HG03558 (cell line): ENCODE measurements around the gene GPR157.
"Not testable (repeated sequence)": the region's sequence is repeated elsewhere in the genome, so short reads cannot be mapped to it uniquely, and the experiment has no call there.

Experiments used
- ATAC-seq: cut with Tn5 transposase; IDR thresholded peaks from one replicate; pipeline ENCODE4 v1.9.1; 2021; ENCODE audit warnings: moderate number of reproducible peaks; ENCODE audit not compliant: unreplicated experiment; ENCODE audit errors: extremely low read depth

Gene GPR157

GRCh38 chr1:9149837-9150581 is 21.1 kb upstream of the GPR157 start:
- ATAC-seq = no peak

DNA sequence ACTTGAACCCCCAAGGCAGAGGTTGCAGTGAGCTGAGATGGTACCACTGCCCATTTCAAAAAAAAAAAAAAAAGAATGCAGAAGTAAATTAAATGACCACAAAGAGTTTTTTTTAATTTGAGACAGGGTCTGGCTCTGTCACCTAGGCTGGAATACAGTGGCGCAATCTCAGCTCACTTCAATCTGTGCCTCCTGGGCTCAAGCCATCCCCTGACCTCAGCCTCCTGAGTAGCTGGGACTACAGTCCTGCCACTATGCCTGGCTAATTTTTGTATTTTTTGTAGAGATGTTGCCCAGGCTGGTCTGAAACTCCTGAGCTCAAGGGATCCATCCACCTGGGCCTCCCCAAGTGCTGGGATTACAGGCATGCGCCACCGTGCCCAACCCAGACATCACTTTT is 20.2 kb upstream of the GPR157 start:
- no peak for ATAC-seq

DNA sequence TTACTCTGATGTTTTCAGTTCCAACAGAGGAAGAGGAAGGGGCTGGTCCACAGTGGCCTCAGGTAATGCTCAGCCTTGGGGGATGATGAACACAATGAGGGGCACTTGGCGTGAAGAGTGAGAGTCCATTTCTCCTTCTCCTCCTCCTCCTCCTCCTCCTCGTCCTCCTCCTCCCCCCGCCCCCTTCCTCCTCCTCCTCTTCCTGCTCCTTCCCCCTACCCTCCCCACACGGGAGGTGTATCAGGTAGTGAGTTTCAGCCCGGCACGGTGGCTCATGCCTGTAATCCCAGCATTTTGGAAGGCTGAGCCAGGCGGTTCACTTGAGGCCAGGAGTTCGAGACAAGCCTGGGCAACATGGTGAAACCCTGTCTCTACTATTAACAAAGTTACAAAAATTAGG is 17.3 kb upstream of the GPR157 start:
- ATAC-seq = no peak

GRCh38 chr1:9145714-9146113 is 16.8 kb upstream of the GPR157 start:
- no peak for ATAC-seq

- ATAC-seq = no peak
These were observed 16.2 kb upstream of the GPR157 start for GRCh38 chr1:9145021-9145668.

DNA sequence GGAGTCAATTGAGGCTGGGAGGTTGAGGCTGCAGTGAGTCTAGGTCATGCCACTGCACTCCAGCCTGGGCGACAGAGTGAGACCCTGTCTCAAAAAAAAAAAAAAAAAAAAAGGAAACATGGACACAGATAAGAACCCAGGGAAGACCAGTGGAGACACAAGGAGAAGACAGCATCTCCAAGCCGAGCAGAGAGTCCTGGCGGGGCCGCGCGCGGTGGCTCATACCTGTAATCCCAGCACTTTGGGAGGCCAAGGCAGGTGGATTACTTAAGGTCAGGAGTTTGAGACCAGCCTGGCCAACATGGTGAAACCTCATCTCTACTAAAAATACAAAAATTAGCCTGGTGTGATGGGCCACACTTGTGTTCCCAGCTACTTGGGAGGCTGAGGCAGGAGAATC is 15.6 kb upstream of the GPR157 start:
- not testable (repeated sequence) for ATAC-seq

DNA sequence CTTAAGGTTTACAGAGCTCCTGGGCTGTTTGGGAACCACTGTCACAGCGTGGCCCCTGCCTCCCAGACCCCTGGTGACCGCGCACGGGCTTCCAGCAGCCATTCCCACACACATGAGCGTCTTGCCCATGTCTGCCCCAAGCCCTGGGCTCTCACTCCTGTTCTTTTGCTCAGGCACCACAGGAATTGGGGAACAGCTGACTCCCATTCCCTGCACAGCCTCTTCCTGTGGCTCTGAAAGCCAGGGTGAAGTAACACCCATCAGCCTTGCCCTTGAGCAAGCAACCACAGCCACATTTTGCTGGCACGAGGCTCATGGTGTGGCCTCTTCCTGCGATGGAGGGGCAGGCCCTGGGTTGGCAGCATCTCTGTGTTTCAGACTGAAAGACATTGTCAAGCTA is 14.3 kb upstream of the GPR157 start:
- ATAC-seq = no peak

DNA sequence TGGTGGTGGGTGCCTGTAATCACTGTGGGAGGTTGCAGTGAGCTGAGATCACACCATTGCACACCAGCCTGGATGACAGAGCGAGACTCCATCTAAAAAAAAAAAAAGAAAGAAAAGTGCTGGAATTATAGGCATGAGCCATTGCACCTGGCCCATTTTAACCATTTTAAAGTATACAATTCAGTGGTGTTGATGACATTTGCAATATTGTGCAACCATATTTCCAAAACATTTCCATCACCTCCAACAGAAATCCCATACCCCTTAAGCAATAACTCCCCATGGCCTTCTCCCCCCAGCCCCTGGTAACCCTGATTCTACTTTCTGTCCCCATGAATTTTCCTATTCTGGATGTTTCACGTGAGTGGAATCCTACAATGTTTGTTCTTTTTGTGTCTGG is 11.0 kb upstream of the GPR157 start:
- no peak for ATAC-seq

DNA sequence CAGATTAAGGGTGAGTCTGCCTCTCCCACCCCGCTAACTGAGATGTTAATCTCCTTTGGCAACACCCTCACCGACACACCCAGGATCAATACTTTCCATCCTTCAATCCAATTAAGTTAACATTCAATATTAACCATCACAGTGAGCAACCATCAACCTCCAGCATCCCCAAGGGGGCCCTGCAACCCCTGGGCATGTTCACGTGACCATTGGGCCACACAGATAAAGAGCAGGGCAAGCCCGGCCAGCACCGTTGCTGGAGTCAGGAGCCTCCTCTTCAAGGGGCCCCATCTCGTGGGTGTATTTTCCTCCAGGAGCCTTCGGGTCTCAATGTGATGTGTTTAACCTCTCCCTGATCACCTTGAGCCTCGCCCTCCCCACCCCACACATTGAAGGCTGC is 8.0 kb upstream of the GPR157 start:
- no peak for ATAC-seq

- ATAC-seq = no peak
These were observed 6.4 kb upstream of the GPR157 start for GRCh38 chr1:9135073-9135836.

GRCh38 chr1:9133870-9134585 is 5.1 kb upstream of the GPR157 start:
- no peak for ATAC-seq

- ATAC-seq = no peak
These were observed 552 bp upstream of the GPR157 start for GRCh38 chr1:9129266-9130041.

DNA sequence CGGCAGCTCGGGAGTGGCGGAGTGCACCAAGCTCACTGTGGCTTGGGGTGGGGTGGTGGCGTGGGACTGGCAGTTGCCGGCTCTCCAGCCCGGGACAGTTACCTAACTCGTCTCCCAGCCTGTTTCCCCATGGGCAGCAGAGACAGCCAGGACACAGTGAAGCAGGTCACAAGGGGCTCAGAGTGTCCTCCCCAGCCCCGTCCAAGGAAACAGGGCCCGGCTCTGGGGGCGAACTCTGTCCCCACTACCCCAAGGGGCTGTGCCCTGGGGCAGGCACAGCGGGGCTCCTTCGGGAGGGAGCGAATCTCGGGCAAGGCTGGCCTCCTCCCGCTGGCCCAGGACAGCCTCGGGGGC is 759 bp downstream of the GPR157 start:
- ATAC-seq = no peak

GRCh38 chr1:9127395-9128165 is 1.3 kb downstream of the GPR157 start:
- no peak for ATAC-seq

DNA sequence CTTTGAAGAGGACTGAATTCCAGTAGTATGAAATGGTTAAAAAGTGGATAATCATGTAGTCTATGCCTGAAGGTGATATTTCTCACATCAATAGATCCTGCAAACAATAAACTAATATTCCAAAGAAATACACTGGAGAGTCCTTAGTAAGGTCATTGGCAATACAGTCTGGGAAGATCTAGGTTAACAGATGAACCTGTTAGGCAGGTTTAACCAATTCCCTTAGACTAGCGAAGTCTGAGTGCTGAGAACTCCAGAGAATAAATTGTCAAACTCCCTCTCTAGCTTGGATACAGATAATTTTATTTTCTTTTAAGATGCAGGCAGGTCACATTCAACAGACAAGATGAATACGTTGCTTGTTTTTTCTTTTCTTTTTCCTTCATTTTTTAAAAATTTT is 2.4 kb downstream of the GPR157 start:
- no peak for ATAC-seq

DNA sequence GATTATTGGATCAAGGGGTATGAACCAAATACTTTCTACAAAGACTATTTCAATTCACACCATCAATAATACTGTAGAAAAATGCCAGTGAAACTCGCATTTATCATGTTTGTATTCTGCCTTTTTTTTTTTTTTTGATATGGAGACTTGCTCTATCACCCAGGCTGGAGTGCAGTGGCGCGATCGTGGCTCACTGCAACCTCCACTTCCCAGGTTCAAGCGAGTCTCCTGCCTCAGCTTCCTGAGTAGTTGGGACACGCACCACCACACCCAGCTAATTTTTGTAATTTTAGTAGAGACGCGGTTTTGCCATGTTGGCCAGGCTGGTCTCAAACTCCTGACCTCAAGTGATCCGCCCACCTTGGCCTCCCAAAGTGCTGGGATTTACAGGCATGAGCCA is 3.1 kb downstream of the GPR157 start:
- ATAC-seq = not testable (repeated sequence)

DNA sequence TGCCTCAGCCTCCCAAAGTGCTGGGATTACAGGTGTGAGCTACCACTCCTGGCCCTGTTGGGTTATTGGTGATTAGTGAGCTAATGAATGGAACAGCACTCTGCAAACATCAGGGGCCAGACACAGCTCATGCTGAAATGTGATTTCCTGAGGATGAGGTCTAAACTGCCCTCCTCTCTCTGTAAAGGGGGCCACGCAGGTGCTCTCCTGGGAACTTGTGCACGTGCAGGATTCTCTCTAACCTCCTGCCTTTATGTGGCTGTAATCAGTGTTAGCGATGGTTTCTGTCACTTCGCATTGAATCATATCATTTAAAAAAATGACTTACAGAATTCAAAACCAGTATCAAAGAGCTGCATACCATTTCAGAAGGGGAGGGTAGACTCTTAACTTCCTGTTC is 3.6 kb downstream of the GPR157 start:
- no peak for ATAC-seq

GRCh38 chr1:9124389-9124788 is 4.5 kb downstream of the GPR157 start:
- ATAC-seq = not testable (repeated sequence)

GRCh38 chr1:9123665-9124064 is 5.2 kb downstream of the GPR157 start:
- not testable (repeated sequence) for ATAC-seq
